ENCODE measurements around the gene SPTBN5. TPM values are rescaled to one million over a fixed set of nuclear protein-coding genes. Genes with fewer than 3 reads are reported as not detected.

The SPTBN5 gene
- total RNA-seq, 1 experiment from 2014 or later = 0.96 TPM

DNA sequence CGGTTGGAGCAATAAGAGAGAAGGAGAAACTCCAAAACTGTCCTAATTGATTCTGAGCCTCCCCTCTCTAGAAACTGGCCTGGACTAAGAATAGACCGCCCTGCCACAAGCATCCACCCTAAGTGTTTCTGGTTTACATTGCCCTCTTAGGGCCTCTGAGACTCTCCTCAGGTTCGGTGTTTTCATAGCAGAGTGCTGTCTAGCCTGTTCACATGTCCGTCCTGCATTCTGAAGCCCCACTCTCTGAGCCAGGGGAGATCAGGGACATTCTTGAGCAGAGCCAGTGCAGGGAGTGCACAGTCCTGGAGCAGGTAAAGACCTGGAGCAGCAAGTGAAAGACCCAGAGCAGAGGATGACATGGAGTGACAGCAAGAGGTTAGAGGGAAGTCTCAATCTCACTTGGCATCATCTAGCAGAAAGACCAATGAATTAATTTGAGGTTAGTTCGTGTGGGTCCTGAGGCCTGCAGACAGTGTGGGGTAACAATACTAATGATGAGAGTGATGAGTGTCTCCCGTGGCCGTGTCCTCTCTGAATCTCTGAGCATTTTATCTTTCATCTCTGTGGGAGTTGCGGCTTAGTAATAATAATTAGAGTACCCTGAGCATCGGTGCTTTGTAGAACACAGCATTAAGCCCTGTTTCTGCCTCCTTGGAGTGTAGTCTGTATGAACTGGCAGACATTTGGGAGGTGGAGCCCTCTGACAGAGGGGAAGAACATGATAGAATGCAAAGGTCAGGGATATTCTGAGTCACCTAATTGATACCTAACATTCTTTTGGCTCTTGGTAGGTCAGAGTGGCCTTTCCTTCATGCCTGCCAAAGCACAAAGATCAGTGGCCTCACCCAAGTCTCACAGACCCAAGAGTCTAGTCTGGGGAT is 95.0 kb downstream of the SPTBN5 start (continued):
- TF ChIP-seq TCF7L2 (IDR thresholded peaks at IDR 0.05; ENCODE audit: borderline replicate concordance, extremely low read depth, insufficient read depth, insufficient read length) = no peak

Small RNA genes lying within 50 kb of the gene (microRNA-seq; reads per million reads assigned to microRNA genes)
- not detected for gene MIR4310 (ENCODE audit: borderline number of aligned reads)

Other genes with a start within 250 kb of the SPTBN5 start
- gene MGA, start 233.6 kb downstream of the SPTBN5 start, total RNA-seq (2021; ENCODE audit: unreplicated experiment) = 28.9 TPM
- 21.3 TPM for gene MAPKBP1, start 119.6 kb downstream of the SPTBN5 start, total RNA-seq (2021; ENCODE audit: unreplicated experiment)
- gene JMJD7, start 66.0 kb downstream of the SPTBN5 start, total RNA-seq (2021; ENCODE audit: unreplicated experiment) = 13.5 TPM
- gene PLA2G4B, start 55.2 kb downstream of the SPTBN5 start, total RNA-seq (2021; ENCODE audit: unreplicated experiment) = 4.7 TPM
- gene EHD4, start 78.5 kb upstream of the SPTBN5 start, total RNA-seq (2021; ENCODE audit: unreplicated experiment) = 28.0 TPM
- not detected for gene PLA2G4E, start 127.0 kb upstream of the SPTBN5 start, total RNA-seq (2021; ENCODE audit: unreplicated experiment)
- 0.34 TPM for gene PLA2G4D, start 200.5 kb upstream of the SPTBN5 start, total RNA-seq (2021; ENCODE audit: unreplicated experiment)

Measured in HCT116 (cell line).